Measurements from ENCODE around the gene MED13L.

- TF ChIP-seq CTCF (IDR thresholded peaks at IDR 0.05; ENCODE audit: borderline replicate concordance, extremely low read depth, low read length, poor library complexity, severe bottlenecking) (no peak), EZH2 (IDR thresholded peaks at IDR 0.05; ENCODE audit: borderline replicate concordance, low read depth, low read length, severe bottlenecking) (no peak)
Observed at GRCh38 chr12:116303066-116303465, 25.6 kb upstream of the MED13L start.

Data from DND-41 (cell line).